Measurements from ENCODE around the gene SAMSN1.
A peak's percentile ranks its signal among the peaks of the same experiment; 100 is the strongest.
"Not testable (repeated sequence)": the region's sequence is repeated elsewhere in the genome, so short reads cannot be mapped to it uniquely, and the experiment has no call there.

Gene SAMSN1

GRCh38 chr21:14495075-14495474 lies 51.0 kb downstream of the SAMSN1 start:
- Mint-ChIP-seq H3K9me3 (peaks cover 15% of the 10 kb centered on the region), H3K27me3 (ENCODE audit: low read depth) (no peaks in the 10 kb centered on the region), H3K4me1 (ENCODE audit: low read depth) (peaks cover 37% of the 10 kb centered on the region), H3K27ac (peak overlapping the region; percentile 6), H3K4me3 (no peak overlapping the region), H3K36me3 (ENCODE audit: low read depth) (peaks cover 92% of the 10 kb centered on the region)
- DNase-seq (ENCODE audit: low spot score): no peak

GRCh38 chr21:14494181-14494580 lies 51.9 kb downstream of the SAMSN1 start:
- not testable (repeated sequence) for H3K4me3 Mint-ChIP-seq; DNase-seq (ENCODE audit: low spot score); H3K27ac Mint-ChIP-seq; H3K27me3 Mint-ChIP-seq (ENCODE audit: low read depth)
- peaks cover 15% of the 10 kb centered on the region for H3K9me3 Mint-ChIP-seq
- H3K4me1 Mint-ChIP-seq (ENCODE audit: low read depth): peaks cover 34% of the 10 kb centered on the region
- peaks cover 87% of the 10 kb centered on the region for H3K36me3 Mint-ChIP-seq (ENCODE audit: low read depth)

- H3K4me3 Mint-ChIP-seq: no peak overlapping the region
- H3K27ac Mint-ChIP-seq: peak overlapping the region; percentile 29
- H3K9me3 Mint-ChIP-seq: peaks cover 15% of the 10 kb centered on the region
- no peaks in the 10 kb centered on the region for H3K27me3 Mint-ChIP-seq (ENCODE audit: low read depth)
- H3K36me3 Mint-ChIP-seq (ENCODE audit: low read depth): peaks cover 88% of the 10 kb centered on the region
- DNase-seq (ENCODE audit: low spot score): no peak
- peaks cover 36% of the 10 kb centered on the region for H3K4me1 Mint-ChIP-seq (ENCODE audit: low read depth)
Measured at GRCh38 chr21:14493731-14494130, 52.4 kb downstream of the SAMSN1 start.

GRCh38 chr21:14492931-14493330 lies 53.2 kb downstream of the SAMSN1 start:
- no peaks in the 10 kb centered on the region for H3K27me3 Mint-ChIP-seq (ENCODE audit: low read depth)
- H3K36me3 Mint-ChIP-seq (ENCODE audit: low read depth): peaks cover 86% of the 10 kb centered on the region
- no peak overlapping the region for H3K27ac Mint-ChIP-seq
- H3K4me1 Mint-ChIP-seq (ENCODE audit: low read depth): peaks cover 41% of the 10 kb centered on the region
- no peak overlapping the region for H3K4me3 Mint-ChIP-seq
- H3K9me3 Mint-ChIP-seq: peaks cover 15% of the 10 kb centered on the region
- DNase-seq (ENCODE audit: low spot score): no peak

GRCh38 chr21:14491269-14491681 lies 54.8 kb downstream of the SAMSN1 start:
- peaks cover 86% of the 10 kb centered on the region for H3K36me3 Mint-ChIP-seq (ENCODE audit: low read depth)
- H3K27ac Mint-ChIP-seq: peak overlapping the region; percentile 14

GRCh38 chr21:14488672-14489204 lies 57.4 kb downstream of the SAMSN1 start:
- Mint-ChIP-seq H3K4me1 (ENCODE audit: low read depth) (peaks cover 57% of the 10 kb centered on the region), H3K9me3 (peaks cover 15% of the 10 kb centered on the region), H3K36me3 (ENCODE audit: low read depth) (peaks cover 84% of the 10 kb centered on the region), H3K4me3 (no peak overlapping the region), H3K27me3 (ENCODE audit: low read depth) (no peaks in the 10 kb centered on the region), H3K27ac (no peak overlapping the region)
- DNase-seq (ENCODE audit: low spot score): no peak

More at GRCh38 chr21:14491269-14491681, 54.8 kb downstream of the SAMSN1 start:
- no peaks in the 10 kb centered on the region for H3K27me3 Mint-ChIP-seq (ENCODE audit: low read depth)
- peaks cover 47% of the 10 kb centered on the region for H3K4me1 Mint-ChIP-seq (ENCODE audit: low read depth)
- peaks cover 15% of the 10 kb centered on the region for H3K9me3 Mint-ChIP-seq
- DNase-seq (ENCODE audit: low spot score): no peak
- H3K4me3 Mint-ChIP-seq: no peak overlapping the region

GRCh38 chr21:14487490-14488432 lies 58.4 kb downstream of the SAMSN1 start:
- Mint-ChIP-seq H3K27ac (peak overlapping the region; percentile 74), H3K36me3 (ENCODE audit: low read depth) (peaks cover 82% of the 10 kb centered on the region), H3K9me3 (peaks cover 20% of the 10 kb centered on the region), H3K4me3 (peak overlapping the region; percentile 36), H3K4me1 (ENCODE audit: low read depth) (peaks cover 60% of the 10 kb centered on the region), H3K27me3 (ENCODE audit: low read depth) (no peaks in the 10 kb centered on the region)
- no peak for DNase-seq (ENCODE audit: low spot score)

GRCh38 chr21:14486869-14487268 lies 59.2 kb downstream of the SAMSN1 start:
- H3K4me3 Mint-ChIP-seq: no peak overlapping the region
- H3K4me1 Mint-ChIP-seq (ENCODE audit: low read depth): peaks cover 62% of the 10 kb centered on the region
- H3K36me3 Mint-ChIP-seq (ENCODE audit: low read depth): peaks cover 77% of the 10 kb centered on the region
- H3K9me3 Mint-ChIP-seq: peaks cover 22% of the 10 kb centered on the region
- H3K27ac Mint-ChIP-seq: no peak overlapping the region
- no peak for DNase-seq (ENCODE audit: low spot score)
- no peaks in the 10 kb centered on the region for H3K27me3 Mint-ChIP-seq (ENCODE audit: low read depth)

GRCh38 chr21:14484188-14485009 lies 61.7 kb downstream of the SAMSN1 start:
- Mint-ChIP-seq H3K36me3 (ENCODE audit: low read depth) (peaks cover 60% of the 10 kb centered on the region), H3K4me3 (no peak overlapping the region), H3K9me3 (peaks cover 20% of the 10 kb centered on the region), H3K27ac (peak overlapping the region; percentile 18), H3K27me3 (ENCODE audit: low read depth) (no peaks in the 10 kb centered on the region), H3K4me1 (ENCODE audit: low read depth) (peaks cover 63% of the 10 kb centered on the region)
- no peak for DNase-seq (ENCODE audit: low spot score)

GRCh38 chr21:14483296-14483695 lies 62.8 kb downstream of the SAMSN1 start:
- DNase-seq (ENCODE audit: low spot score): no peak
- peaks cover 20% of the 10 kb centered on the region for H3K9me3 Mint-ChIP-seq
- no peaks in the 10 kb centered on the region for H3K27me3 Mint-ChIP-seq (ENCODE audit: low read depth)
- peak overlapping the region; percentile 92 for H3K27ac Mint-ChIP-seq
- H3K4me1 Mint-ChIP-seq (ENCODE audit: low read depth): peaks cover 61% of the 10 kb centered on the region
- peak overlapping the region; percentile 14 for H3K4me3 Mint-ChIP-seq
- H3K36me3 Mint-ChIP-seq (ENCODE audit: low read depth): peaks cover 55% of the 10 kb centered on the region

GRCh38 chr21:14482165-14482564 lies 64.0 kb downstream of the SAMSN1 start:
- DNase-seq (ENCODE audit: low spot score): peak; percentile 41
- Mint-ChIP-seq H3K4me1 (ENCODE audit: low read depth) (peaks cover 54% of the 10 kb centered on the region), H3K4me3 (peak overlapping the region; percentile 55), H3K36me3 (ENCODE audit: low read depth) (peaks cover 45% of the 10 kb centered on the region), H3K27ac (peak overlapping the region; percentile 92), H3K9me3 (peaks cover 20% of the 10 kb centered on the region), H3K27me3 (ENCODE audit: low read depth) (no peaks in the 10 kb centered on the region)

- Mint-ChIP-seq H3K36me3 (ENCODE audit: low read depth) (peaks cover 34% of the 10 kb centered on the region), H3K27me3 (ENCODE audit: low read depth) (no peaks in the 10 kb centered on the region), H3K27ac (peak overlapping the region; percentile 62), H3K9me3 (peaks cover 26% of the 10 kb centered on the region), H3K4me3 (no peak overlapping the region), H3K4me1 (ENCODE audit: low read depth) (peaks cover 48% of the 10 kb centered on the region)
- no peak for DNase-seq (ENCODE audit: low spot score)
Measured at GRCh38 chr21:14480411-14481031, 65.6 kb downstream of the SAMSN1 start.

- Mint-ChIP-seq H3K4me1 (ENCODE audit: low read depth) (peaks cover 44% of the 10 kb centered on the region), H3K9me3 (peaks cover 20% of the 10 kb centered on the region), H3K36me3 (ENCODE audit: low read depth) (peaks cover 23% of the 10 kb centered on the region), H3K27me3 (ENCODE audit: low read depth) (no peaks in the 10 kb centered on the region), H3K4me3 (no peak overlapping the region), H3K27ac (peak overlapping the region; percentile 22)
- no peak for DNase-seq (ENCODE audit: low spot score)
Measured at GRCh38 chr21:14479241-14479786, 66.8 kb downstream of the SAMSN1 start.
